Body of pancreas (tissue), 4 donors: ENCODE data around the gene PDLIM4.

Source experiments
- CTCF ChIP-seq, 7 experiments: fragments of 450-650 bp in 4 of 7; fragments of 200-600 bp in 3 of 7; sonication (generic) in 3 of 7; IDR thresholded peaks; one replicate each; pipeline ENCODE4 v1.5.1; 2016 to 2019; ENCODE audit warnings: antibody characterized with exemption in 7 of 7
- POLR2A ChIP-seq, 3 donors: fragments of 450-650 bp; IDR thresholded peaks; one replicate each; pipeline ENCODE4 v1.6.1; 2016; ENCODE audit warnings: antibody characterized with exemption in 3 of 3, mild to moderate bottlenecking in 2 of 3

- TF ChIP-seq CTCF (IDR thresholded peaks at IDR 0.05) (no peak), POLR2A (IDR thresholded peaks at IDR 0.05) (no peak)
These were observed 43.3 kb downstream of the PDLIM4 start for GRCh38 chr5:132300577-132301343.
